IMR-90 (cell line): ENCODE results near the gene PDIA4. TPM values are rescaled to one million over a fixed set of nuclear protein-coding genes. Genes with fewer than 3 reads are reported as not detected.

Experiments used
- ATAC-seq: fragments of 200-7000 bp; cut with Tn5 transposase; 2 replicates; pipeline ENCODE4 v1.9.1; 2020; ENCODE audit warnings: low read depth, mild to moderate bottlenecking, moderate library complexity
- BruUV-seq: library from RNA; stranded (reverse); fragments of 400-500 nt; replicated peaks from 2 replicates; lab custom pipeline; 2021; lab: Mats Ljungman, UMichigan
- CTCF ChIA-PET: fragments of 300-600 bp; formaldehyde crosslinking; extraction: SDS; loops from one replicate; lab custom pipeline; 2021; ENCODE audit warnings: antibody characterized with exemption; lab: Yijun Ruan, JAX
- POLR2A ChIA-PET: fragments of 300-600 bp; sonication (Branson Sonifier 250); formaldehyde crosslinking; loops from one replicate; lab custom pipeline; 2022; ENCODE audit warnings: antibody characterized with exemption; ENCODE audit not compliant: unreplicated experiment; lab: Charles Lee
- DNase-seq: peaks from one replicate; pipeline ENCODE4 v3.0.0; 2013
- H2AFZ ChIP-seq: replicated peaks from 2 replicates; pipeline ENCODE3; 2013; ENCODE audit warnings: low read length, mild to moderate bottlenecking; ENCODE audit not compliant: poor library complexity
- H2AK5ac ChIP-seq: 2 replicates; pipeline ENCODE4 v1.6.1; 2013; ENCODE audit warnings: low read depth, low read length, inconsistent platforms
- H2AK9ac ChIP-seq: replicated peaks from 2 replicates; pipeline ENCODE3; 2013; ENCODE audit warnings: mild to moderate bottlenecking, low read depth, low read length, moderate library complexity; ENCODE audit not compliant: poor library complexity
- H2BK120ac ChIP-seq: 2 replicates; pipeline ENCODE4 v1.6.1; 2013; ENCODE audit warnings: low read depth, low read length, inconsistent platforms
- H2BK15ac ChIP-seq: 3 replicates; pipeline ENCODE4 v1.6.1; 2013; ENCODE audit warnings: low read depth, low read length, inconsistent platforms
- H2BK20ac ChIP-seq: 2 replicates; pipeline ENCODE4 v1.6.1; 2013; ENCODE audit warnings: low read depth, mild to moderate bottlenecking, inconsistent platforms, low read length, moderate library complexity
- H2BK5ac ChIP-seq: 2 replicates; pipeline ENCODE4 v1.6.1; 2013; ENCODE audit warnings: mild to moderate bottlenecking, low read depth, low read length, inconsistent platforms; ENCODE audit not compliant: poor library complexity, severe bottlenecking
- H3K14ac ChIP-seq: replicated peaks from 2 replicates; pipeline ENCODE4 v1.6.1; 2013; ENCODE audit warnings: low read depth, low read length, inconsistent platforms
- H3K18ac ChIP-seq: 2 replicates; pipeline ENCODE4 v1.6.1; 2013; ENCODE audit warnings: low read depth, low read length, control low read depth
- H3K23ac ChIP-seq: 2 replicates; pipeline ENCODE4 v1.6.1; 2013; ENCODE audit warnings: low read depth, low read length, inconsistent platforms
- H3K27ac ChIP-seq: 2 replicates; pipeline ENCODE4 v1.5.1; 2013; ENCODE audit warnings: mild to moderate bottlenecking, control low read depth, low read length; ENCODE audit not compliant: insufficient read depth
- H3K27me3 ChIP-seq: 2 replicates; pipeline ENCODE4 v1.6.1; 2013; ENCODE audit warnings: low read length; ENCODE audit not compliant: control insufficient read depth, insufficient read depth
- H3K36me3 ChIP-seq: 2 replicates; pipeline ENCODE4 v1.6.1; 2013; ENCODE audit warnings: low read length, mixed read lengths; ENCODE audit not compliant: control insufficient read depth, insufficient read depth
- H3K4ac ChIP-seq: 2 replicates; pipeline ENCODE4 v1.6.1; 2013; ENCODE audit warnings: low read depth, low read length, inconsistent platforms
- H3K4me1 ChIP-seq: 2 replicates; pipeline ENCODE4 v1.6.1; 2013; ENCODE audit warnings: low read length, mixed read lengths; ENCODE audit not compliant: control insufficient read depth, insufficient read depth
- H3K4me2 ChIP-seq: 2 replicates; pipeline ENCODE4 v1.6.1; 2013; ENCODE audit warnings: low read depth, mild to moderate bottlenecking, control low read depth, low read length, moderate library complexity
- H3K4me3 ChIP-seq: 2 replicates; pipeline ENCODE4 v1.5.1; 2013; ENCODE audit warnings: low read depth, mild to moderate bottlenecking, control low read depth, low read length, moderate library complexity; ENCODE audit not compliant: insufficient read depth
- H3K56ac ChIP-seq: 2 replicates; pipeline ENCODE4 v1.6.1; 2013; ENCODE audit warnings: low read length, inconsistent platforms; ENCODE audit not compliant: insufficient read depth; ENCODE audit errors: extremely low read depth
- H3K79me1 ChIP-seq, 2 experiments: 2 replicates each; pipeline ENCODE4 v1.6.1; 2013; ENCODE audit warnings: low read length in 2 of 2, inconsistent platforms in 1 of 2, low read depth in 1 of 2
- H3K9ac ChIP-seq: 2 replicates; pipeline ENCODE4 v1.6.1; 2013; ENCODE audit warnings: low read depth, low read length, control low read depth
- H3K9me1 ChIP-seq: 2 replicates; pipeline ENCODE4 v1.6.1; 2013; ENCODE audit warnings: low read length, inconsistent platforms; ENCODE audit not compliant: insufficient read depth
- H3K9me3 ChIP-seq: 2 replicates; pipeline ENCODE4 v1.6.1; 2013; ENCODE audit warnings: low read length; ENCODE audit not compliant: control insufficient read depth, insufficient read depth
- H4K20me1 ChIP-seq: 2 replicates; pipeline ENCODE4 v1.6.1; 2013; ENCODE audit warnings: low read length, inconsistent platforms; ENCODE audit not compliant: insufficient read depth
- H4K5ac ChIP-seq: 2 replicates; pipeline ENCODE4 v1.6.1; 2013; ENCODE audit warnings: mild to moderate bottlenecking, low read depth, low read length, control low read depth
- H4K8ac ChIP-seq, 2 experiments: 2 replicates each; pipeline ENCODE4 v1.6.1; 2013; ENCODE audit warnings: low read depth in 2 of 2, low read length in 2 of 2, control low read depth in 1 of 2, inconsistent platforms in 1 of 2
- H4K91ac ChIP-seq: 2 replicates; pipeline ENCODE4 v1.6.1; 2013; ENCODE audit warnings: low read depth, low read length, inconsistent platforms; ENCODE audit not compliant: insufficient read depth
- BHLHE40 ChIP-seq: fragments of 150-350 bp; IDR thresholded peaks from 2 replicates; pipeline ENCODE4 v1.6.1; 2016; ENCODE audit warnings: mild to moderate bottlenecking, low read depth, low read length
- CEBPB ChIP-seq: IDR thresholded peaks from 2 replicates; pipeline ENCODE4 v1.6.1; 2012; ENCODE audit warnings: low read depth, low read length, improper control_type of control experiment
- CHD1 ChIP-seq: IDR thresholded peaks from 2 replicates; pipeline ENCODE4 v1.6.1; 2012; ENCODE audit warnings: low read depth, low read length, improper control_type of control experiment
- FOS ChIP-seq: fragments of 150-350 bp; IDR thresholded peaks from 2 replicates; pipeline ENCODE4 v1.6.1; 2016; ENCODE audit warnings: low read depth, low read length
- MAFK ChIP-seq: IDR thresholded peaks from 2 replicates; pipeline ENCODE4 v1.6.1; 2012; ENCODE audit warnings: low read depth, low read length, improper control_type of control experiment
- MAZ ChIP-seq: IDR thresholded peaks from 2 replicates; pipeline ENCODE4 v1.6.1; 2012; ENCODE audit warnings: low read depth, mild to moderate bottlenecking, low read length, improper control_type of control experiment, moderate library complexity, borderline replicate concordance
- MXI1 ChIP-seq: IDR thresholded peaks from 2 replicates; pipeline ENCODE4 v1.6.1; 2012; ENCODE audit warnings: low read depth, mild to moderate bottlenecking, low read length, moderate library complexity, borderline replicate concordance
- NFE2L2 ChIP-seq: fragments of 150-350 bp; IDR thresholded peaks from 2 replicates; pipeline ENCODE4 v1.6.1; 2016; ENCODE audit warnings: low read depth, mild to moderate bottlenecking, low read length
- POLR2A ChIP-seq: IDR thresholded peaks from 2 replicates; pipeline ENCODE4 v1.6.1; 2012; ENCODE audit warnings: mild to moderate bottlenecking, low read depth, low read length
- RCOR1 ChIP-seq: IDR thresholded peaks from 2 replicates; pipeline ENCODE4 v1.6.1; 2012; ENCODE audit warnings: mild to moderate bottlenecking, low read length, improper control_type of control experiment; ENCODE audit not compliant: insufficient replicate concordance
- RFX5 ChIP-seq: IDR thresholded peaks from 2 replicates; pipeline ENCODE4 v1.8.0; 2012; ENCODE audit warnings: low read depth, mild to moderate bottlenecking, low read length, moderate library complexity
- SMC3 ChIP-seq: fragments of 150-350 bp; IDR thresholded peaks from 2 replicates; pipeline ENCODE4 v1.6.1; 2016; ENCODE audit warnings: low read depth, mild to moderate bottlenecking, antibody characterized with exemption, low read length, moderate library complexity
- WGBS, 2 experiments: methylation state at CpG; one replicate each; pipeline versions ENCODE4 v1.1.5 to v1.1.7; 2013; ENCODE audit warnings: missing lambda C conversion rate in 2 of 2; ENCODE audit not compliant: insufficient read length in 1 of 2; ENCODE audit errors: extremely low coverage in 2 of 2; 5-methylcytosine and 5-hydroxymethylcytosine counted together
- dilution Hi-C: fragments of 300-500 bp; cut with HindIII; formaldehyde crosslinking; loops from one replicate; pipeline ENCODE4 v1.14.3; 2018; ENCODE audit warnings: low sequenced_read_pairs; ENCODE audit not compliant: unreplicated experiment
- in situ Hi-C: fragments of 300-500 bp; cut with MboI; formaldehyde crosslinking; loops from 3 replicates; pipeline ENCODE4 v1.14.3; 2019; ENCODE audit warnings: low sequenced_read_pairs, inconsistent platforms, mixed read lengths
- intact Hi-C: fragments of 100-400 bp; cut with micrococcal nuclease; formaldehyde crosslinking; loops from 2 replicates; pipeline ENCODE4 v1.10.0; 2022
- polyA plus RNA-seq, 3 experiments: library from polyadenylated mRNA; depleted of rRNA; stranded (reverse); fragments of >200 nt; gene quantifications; 2 replicates each; pipeline ENCODE4 v1.2.3, GENCODE V29; 2012; ENCODE audit warnings: low replicate concordance in 1 of 3
- total RNA-seq: library from RNA; depleted of rRNA; stranded (reverse); fragments of >200 nt; gene quantifications from 2 replicates; pipeline ENCODE4 v1.2.3, GENCODE V29; 2012
- TF ChIP-seq, protein P1 (sequence below): conservative IDR thresholded peaks from 2 replicates; pipeline ENCODE4 v1.5.1; 2012; ENCODE audit warnings: mild to moderate bottlenecking, low read depth, low read length, improper control_type of control experiment
- TF ChIP-seq, protein P2 (sequence below): fragments of 150-350 bp; IDR thresholded peaks from 2 replicates; pipeline ENCODE4 v1.6.1; 2017; ENCODE audit warnings: mild to moderate bottlenecking, antibody characterized with exemption, low read length, low read depth

PDIA4 gene
- total and polyA plus RNA-seq, 2 of the 4 experiments (the other 2 are of a cell fraction), result 241 to 304 TPM

DNA sequence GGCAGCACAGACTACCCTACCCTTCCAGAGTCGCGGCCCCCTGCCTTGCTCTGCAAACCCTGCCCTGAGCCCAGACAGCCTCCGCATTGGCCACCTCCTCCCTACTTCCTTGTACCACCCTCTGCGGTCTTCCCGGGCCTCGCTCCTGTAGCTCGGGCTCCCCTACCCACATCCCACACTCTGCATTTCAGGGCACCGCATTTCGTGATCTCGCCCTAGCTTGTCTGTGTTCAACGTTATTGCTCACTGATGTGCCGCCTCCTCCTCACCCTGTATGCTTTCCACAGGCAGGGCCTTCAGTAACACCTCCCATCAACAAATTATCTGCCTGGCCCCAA, 6.6 kb downstream of the PDIA4 start:
- Histone ChIP-seq H3K4me1 (no peaks in the 10 kb centered on the region), H4K8ac (no peak overlapping the region), H3K18ac (no peak overlapping the region), H4K20me1 (peaks cover 9% of the 10 kb centered on the region), H3K27me3 (no peaks in the 10 kb centered on the region), H3K9me3 (no peaks in the 10 kb centered on the region), H3K4ac (no peak overlapping the region), H3K9me1 (peaks cover 3% of the 10 kb centered on the region; the same call in 1 of the 2 replicates), H2BK120ac (no peak overlapping the region), H3K36me3 (peaks cover 24% of the 10 kb centered on the region), H3K23ac (no peak overlapping the region), H3K14ac (no peak overlapping the region), H3K27ac (no peak overlapping the region), H2AK5ac (no peak overlapping the region), H4K5ac (no peak overlapping the region), H3K4me3 (no peak overlapping the region), H3K4me2 (no peak overlapping the region), H2AFZ (no peak overlapping the region), H2BK15ac (no peak overlapping the region), H3K9ac (no peak overlapping the region), H2BK20ac (no peak overlapping the region), H3K56ac (no peak overlapping the region), H4K91ac (no peak overlapping the region), H3K79me1 (peaks cover 25 to 55% of the 10 kb centered on the region in 2 experiments), H2AK9ac (no peak overlapping the region), H2BK5ac (no peak overlapping the region)
- in situ Hi-C loops (no loop called here), dilution Hi-C loops (no loop called here), intact Hi-C loops (no loop called here)
- ATAC-seq (no peak), DNase-seq (no peak)
- 92% methylated on average over 5 of the region's 12 CpGs; no CpG with 5 or more reads in 1 of the 2 experiments for WGBS, 2 experiments
- BruUV-seq, result no TSS peak
- TF ChIP-seq NFE2L2, result no peak
- TF ChIP-seq, protein P1, sequence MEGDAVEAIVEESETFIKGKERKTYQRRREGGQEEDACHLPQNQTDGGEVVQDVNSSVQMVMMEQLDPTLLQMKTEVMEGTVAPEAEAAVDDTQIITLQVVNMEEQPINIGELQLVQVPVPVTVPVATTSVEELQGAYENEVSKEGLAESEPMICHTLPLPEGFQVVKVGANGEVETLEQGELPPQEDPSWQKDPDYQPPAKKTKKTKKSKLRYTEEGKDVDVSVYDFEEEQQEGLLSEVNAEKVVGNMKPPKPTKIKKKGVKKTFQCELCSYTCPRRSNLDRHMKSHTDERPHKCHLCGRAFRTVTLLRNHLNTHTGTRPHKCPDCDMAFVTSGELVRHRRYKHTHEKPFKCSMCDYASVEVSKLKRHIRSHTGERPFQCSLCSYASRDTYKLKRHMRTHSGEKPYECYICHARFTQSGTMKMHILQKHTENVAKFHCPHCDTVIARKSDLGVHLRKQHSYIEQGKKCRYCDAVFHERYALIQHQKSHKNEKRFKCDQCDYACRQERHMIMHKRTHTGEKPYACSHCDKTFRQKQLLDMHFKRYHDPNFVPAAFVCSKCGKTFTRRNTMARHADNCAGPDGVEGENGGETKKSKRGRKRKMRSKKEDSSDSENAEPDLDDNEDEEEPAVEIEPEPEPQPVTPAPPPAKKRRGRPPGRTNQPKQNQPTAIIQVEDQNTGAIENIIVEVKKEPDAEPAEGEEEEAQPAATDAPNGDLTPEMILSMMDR, result no peak
- no peak for TF ChIP-seq MAZ
- TF ChIP-seq, protein P2, sequence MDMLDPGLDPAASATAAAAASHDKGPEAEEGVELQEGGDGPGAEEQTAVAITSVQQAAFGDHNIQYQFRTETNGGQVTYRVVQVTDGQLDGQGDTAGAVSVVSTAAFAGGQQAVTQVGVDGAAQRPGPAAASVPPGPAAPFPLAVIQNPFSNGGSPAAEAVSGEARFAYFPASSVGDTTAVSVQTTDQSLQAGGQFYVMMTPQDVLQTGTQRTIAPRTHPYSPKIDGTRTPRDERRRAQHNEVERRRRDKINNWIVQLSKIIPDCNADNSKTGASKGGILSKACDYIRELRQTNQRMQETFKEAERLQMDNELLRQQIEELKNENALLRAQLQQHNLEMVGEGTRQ, result no peak
- TF ChIP-seq CEBPB, result no peak
- TF ChIP-seq BHLHE40, result no peak
- TF ChIP-seq RFX5, result no peak
- no peak for TF ChIP-seq SMC3
- TF ChIP-seq CHD1, result no peak
- no peak for TF ChIP-seq RCOR1
- no peak for TF ChIP-seq POLR2A
- TF ChIP-seq MXI1, result no peak
- TF ChIP-seq FOS, result no peak
- no peak for TF ChIP-seq MAFK
- POLR2A ChIA-PET, result no interaction called here
- CTCF ChIA-PET, result no interaction called here
